T-cell (primary cell): ENCODE measurements around the gene ABCF2. TPM values are rescaled to one million over a fixed set of nuclear protein-coding genes. Genes with fewer than 3 reads are reported as not detected.

Experiments
- ATAC-seq, 4 experiments: fragments of 200-7000 bp in 3 of 4; fragments of 150-1000 bp in 1 of 4; cut with Tn5 transposase; replicated peaks in 1 of 4; 1 replicate in 3 of 4; 2 replicates in 1 of 4; pipeline ENCODE4 v1.10.0; 2021; ENCODE audit warnings: moderate library complexity in 3 of 4, mild to moderate bottlenecking in 2 of 4, moderate number of reproducible peaks in 1 of 4
- CTCF ChIA-PET, 2 donors: fragments of 300-600 bp; sonication (Branson Sonifier 250); formaldehyde crosslinking; loops; one replicate each; lab custom pipeline; 2022; ENCODE audit warnings: antibody characterized with exemption in 2 of 2; lab: Charles Lee
- POLR2A ChIA-PET, 2 donors: fragments of 300-600 bp; sonication (Branson Sonifier 250); formaldehyde crosslinking; loops; one replicate each; lab custom pipeline; 2022; ENCODE audit warnings: antibody characterized with exemption in 2 of 2; lab: Charles Lee
- DNase-seq, 35 experiments: peaks; one replicate each; pipeline versions ENCODE4 v3.0.0 to v3.0.0-alpha.2; 2013 to 2023
- H3K27ac ChIP-seq: one replicate; pipeline ENCODE4 v1.5.1; 2013; ENCODE audit warnings: low read length
- H3K27me3 ChIP-seq, 2 experiments: replicated peaks in 1 of 2; 1 replicate in 1 of 2; 2 replicates in 1 of 2; pipeline versions ENCODE4 v1.6.1 to v1.7.0; 2013; ENCODE audit warnings: low read length in 1 of 2, mixed read lengths in 1 of 2; ENCODE audit not compliant: control insufficient read depth in 2 of 2, insufficient read depth in 2 of 2; ENCODE audit errors: extremely low read depth in 1 of 2
- H3K36me3 ChIP-seq, 2 donors: 1 replicate in 1 of 2; 2 replicates in 1 of 2; pipeline versions ENCODE4 v1.6.1 to v1.7.0; 2013; ENCODE audit warnings: low read length in 1 of 2; ENCODE audit not compliant: control insufficient read depth in 2 of 2, insufficient read depth in 1 of 2; ENCODE audit errors: extremely low read depth in 1 of 2
- H3K4me1 ChIP-seq, 2 experiments: 1 replicate in 1 of 2; 2 replicates in 1 of 2; pipeline versions ENCODE4 v1.6.1 to v1.7.0; 2013; ENCODE audit warnings: low read length in 2 of 2, mixed read lengths in 1 of 2; ENCODE audit not compliant: insufficient read depth in 2 of 2, control insufficient read depth in 1 of 2; ENCODE audit errors: extremely low read depth in 1 of 2
- H3K4me3 ChIP-seq, 2 donors: 1 replicate in 1 of 2; 2 replicates in 1 of 2; pipeline versions ENCODE4 v1.5.1 to v1.7.0; 2013; ENCODE audit warnings: mild to moderate bottlenecking in 2 of 2, low read length in 1 of 2, moderate library complexity in 1 of 2; ENCODE audit not compliant: control insufficient read depth in 1 of 2; ENCODE audit errors: extremely low read depth in 1 of 2
- H3K9me3 ChIP-seq: 2 replicates; pipeline ENCODE4 v1.7.0; 2013
- H3K27ac Mint-ChIP-seq, 2 donors: one replicate each; pipeline ENCODE4 v1.8.0; 2020 to 2021; ENCODE audit warnings: mild to moderate bottlenecking in 2 of 2, mixed read lengths in 2 of 2
- H3K27me3 Mint-ChIP-seq, 2 donors: one replicate each; pipeline ENCODE4 v1.8.0; 2021 to 2022; ENCODE audit warnings: mixed read lengths in 2 of 2
- H3K36me3 Mint-ChIP-seq: one replicate; pipeline ENCODE4 v1.8.0; 2021; ENCODE audit warnings: mixed read lengths
- H3K4me1 Mint-ChIP-seq, 3 donors: one replicate each; pipeline ENCODE4 v1.8.0; 2020 to 2022; ENCODE audit warnings: mixed read lengths in 3 of 3, mild to moderate bottlenecking in 1 of 3
- H3K4me3 Mint-ChIP-seq, 3 donors: one replicate each; pipeline ENCODE4 v1.8.0; 2020 to 2022; ENCODE audit warnings: mild to moderate bottlenecking in 3 of 3, mixed read lengths in 3 of 3, moderate library complexity in 3 of 3
- H3K9me3 Mint-ChIP-seq, 3 donors: one replicate each; pipeline ENCODE4 v1.8.0; 2020 to 2022; ENCODE audit warnings: mixed read lengths in 3 of 3
- WGBS: methylation state at CpG from one replicate; pipeline ENCODE4 v1.1.5; 2013; ENCODE audit warnings: missing lambda C conversion rate; ENCODE audit not compliant: insufficient coverage; 5-methylcytosine and 5-hydroxymethylcytosine counted together
- total RNA-seq, 35 experiments: library from RNA in 6 of 35; stranded (reverse) in 6 of 35; fragments of 120-200 nt in 1 of 35; gene quantifications; one replicate each; pipeline versions ENCODE4 v1.2.1 to v1.2.4 and lab custom pipeline; 2013 to 2026

ABCF2 gene
- total RNA-seq, 5 donors from 2014 or later (not counting 1 experiment from before 2014, with no cell fraction given) = 22.9 to 39.7 (median 38.8) TPM

- Mint-ChIP-seq H3K27me3 (peaks cover 35 to 50% of the 10 kb centered on the region in 2 donors), H3K27ac (no peak overlapping the region), H3K9me3 (no peaks in the 10 kb centered on the region), H3K4me1 (peaks cover 7 to 10% (median 9%) of the 10 kb centered on the region in 3 donors), H3K4me3 (no peak overlapping the region), H3K36me3 (no peaks in the 10 kb centered on the region)
- Histone ChIP-seq H3K27ac (no peak overlapping the region), H3K4me1 (peaks cover 0 to 12% of the 10 kb centered on the region in 2 experiments), H3K9me3 (no peaks in the 10 kb centered on the region), H3K4me3 (no peak overlapping the region), H3K27me3 (peaks cover 2 to 71% of the 10 kb centered on the region in 2 experiments), H3K36me3 (no peaks in the 10 kb centered on the region)
- DNase-seq = no peak
- no peak for ATAC-seq
- ChIA-PET CTCF (interaction anchor here in 1 of 2 donors (1.0 kb wide), 1 partner anchor 52 kb away, joined by 3 read pairs; the partner anchor contains the start of gene ABCF2), POLR2A (no interaction called here)
- 86% methylated on average over 14 of the region's 16 CpGs for WGBS
Observed at GRCh38 chr7:151175047-151175792, 51.8 kb downstream of the ABCF2 start.

GRCh38 chr7:151174246-151175046, 52.6 kb downstream of the ABCF2 start:
- CTCF ChIA-PET = interaction anchor here in 1 of 2 donors (1.0 kb wide), 1 partner anchor 53 kb away, joined by 3 read pairs; the partner anchor contains the start of gene ABCF2
- POLR2A ChIA-PET = no interaction called here
- Histone ChIP-seq H3K9me3 (no peaks in the 10 kb centered on the region), H3K4me3 (no peak overlapping the region), H3K4me1 (peaks cover 0 to 12% of the 10 kb centered on the region in 2 experiments), H3K27ac (no peak overlapping the region), H3K36me3 (no peaks in the 10 kb centered on the region), H3K27me3 (peaks cover 7 to 69% of the 10 kb centered on the region in 2 experiments)
- peaks cover 42 to 52% of the 10 kb centered on the region in 2 donors for H3K27me3 Mint-ChIP-seq
- peak in 9 of 35 experiments; percentile 16 to 45 (median 30) for DNase-seq
- H3K27ac Mint-ChIP-seq = no peak overlapping the region
- no peaks in the 10 kb centered on the region for H3K36me3 Mint-ChIP-seq
- peaks cover 7 to 10% (median 9%) of the 10 kb centered on the region in 3 donors for H3K4me1 Mint-ChIP-seq
- no peaks in the 10 kb centered on the region for H3K9me3 Mint-ChIP-seq
- ATAC-seq = peak in 2 of 4 experiments; percentile 28 to 34
- 67% methylated on average over 75 of the region's 77 CpGs for WGBS
- no peak overlapping the region for H3K4me3 Mint-ChIP-seq

- ATAC-seq (no peak), DNase-seq (no peak)
- no peak overlapping the region for H3K4me3 Mint-ChIP-seq
- Histone ChIP-seq H3K4me3 (no peak overlapping the region), H3K27me3 (peaks cover 10 to 74% of the 10 kb centered on the region in 2 experiments), H3K36me3 (no peaks in the 10 kb centered on the region), H3K9me3 (no peaks in the 10 kb centered on the region), H3K4me1 (peaks cover 0 to 12% of the 10 kb centered on the region in 2 experiments), H3K27ac (no peak overlapping the region)
- H3K4me1 Mint-ChIP-seq = peaks cover 8 to 13% (median 9%) of the 10 kb centered on the region in 3 donors
- H3K27ac Mint-ChIP-seq = no peak overlapping the region
- no peaks in the 10 kb centered on the region for H3K9me3 Mint-ChIP-seq
- peaks cover 47 to 58% of the 10 kb centered on the region in 2 donors for H3K27me3 Mint-ChIP-seq
- ChIA-PET POLR2A (no interaction called here), CTCF (no interaction called here)
- 85% methylated on average over 37 of the region's 43 CpGs for WGBS
- H3K36me3 Mint-ChIP-seq = no peaks in the 10 kb centered on the region
Observed at GRCh38 chr7:151173386-151174245, 53.4 kb downstream of the ABCF2 start.

- Histone ChIP-seq H3K9me3 (no peaks in the 10 kb centered on the region), H3K36me3 (no peaks in the 10 kb centered on the region), H3K27ac (no peak overlapping the region), H3K27me3 (peaks cover 13 to 74% of the 10 kb centered on the region in 2 experiments), H3K4me1 (peaks cover 0 to 18% of the 10 kb centered on the region in 2 experiments), H3K4me3 (no peak overlapping the region)
- H3K9me3 Mint-ChIP-seq = no peaks in the 10 kb centered on the region
- no peak overlapping the region for H3K4me3 Mint-ChIP-seq
- peaks cover 12 to 19% (median 12%) of the 10 kb centered on the region in 3 donors for H3K4me1 Mint-ChIP-seq
- H3K27me3 Mint-ChIP-seq = peaks cover 48 to 62% of the 10 kb centered on the region in 2 donors
- DNase-seq (peak; percentile 28 to 91 (median 71)), ATAC-seq (peak; percentile 71 to 88 (median 74))
- H3K36me3 Mint-ChIP-seq = no peaks in the 10 kb centered on the region
- H3K27ac Mint-ChIP-seq = peak overlapping the region in 1 of 2 donors; percentile 37
- ChIA-PET POLR2A (interaction anchor here (0.7 kb wide), 2 partner anchors 61 to 72 kb away, joined by 3 read pairs; no protein-coding TSS in a partner anchor), CTCF (interaction anchor here (0.7 to 1.0 kb wide), 5 partner anchors 34 to 132 kb away, joined by 3 to 5 read pairs (median 3); no protein-coding TSS in a partner anchor)
- WGBS = 25% methylated on average over 37 of the region's 42 CpGs
Observed at GRCh38 chr7:151172273-151173141, 54.5 kb downstream of the ABCF2 start.

GRCh38 chr7:151168787-151169162, 58.2 kb downstream of the ABCF2 start:
- Mint-ChIP-seq H3K27me3 (peaks cover 40 to 52% of the 10 kb centered on the region in 2 donors), H3K4me1 (peaks cover 14 to 19% (median 17%) of the 10 kb centered on the region in 3 donors), H3K36me3 (no peaks in the 10 kb centered on the region), H3K4me3 (peak overlapping the region; percentile 66 to 80 (median 70)), H3K27ac (no peak overlapping the region), H3K9me3 (no peaks in the 10 kb centered on the region)
- POLR2A ChIA-PET = no interaction called here
- H3K27ac ChIP-seq = no peak overlapping the region
- no peak overlapping the region for H3K4me3 ChIP-seq
- H3K9me3 ChIP-seq = no peaks in the 10 kb centered on the region
- CTCF ChIA-PET = interaction anchor here in 1 of 2 donors (1.7 kb wide), 1 partner anchor 25 kb away, joined by 6 read pairs; no protein-coding TSS in a partner anchor
- H3K36me3 ChIP-seq = no peaks in the 10 kb centered on the region
- no peak for ATAC-seq
- 47% methylated on average over 9 of the region's 10 CpGs for WGBS
- DNase-seq = no peak
- H3K4me1 ChIP-seq = peaks cover 3 to 21% of the 10 kb centered on the region in 2 experiments
- H3K27me3 ChIP-seq = peaks cover 24 to 62% of the 10 kb centered on the region in 2 experiments
